B cell (primary cell): ENCODE measurements around the gene FBF1. TPM values are rescaled to one million over a fixed set of nuclear protein-coding genes. Genes with fewer than 3 reads are reported as not detected.

Source experiments
- ATAC-seq: fragments of 200-7000 bp; cut with Tn5 transposase; one replicate; pipeline ENCODE4 v1.10.0; 2021; ENCODE audit warnings: low read depth, mild to moderate bottlenecking, moderate number of reproducible peaks, moderate library complexity
- CTCF ChIA-PET: fragments of 350-600 bp; sonication (Branson Sonifier 250); formaldehyde crosslinking; loops from one replicate; lab custom pipeline; 2021; ENCODE audit warnings: antibody characterized with exemption, inconsistent platforms; lab: Charles Lee
- POLR2A ChIA-PET: fragments of 350-600 bp; sonication (Branson Sonifier 250); formaldehyde crosslinking; loops from one replicate; lab custom pipeline; 2021; ENCODE audit warnings: antibody characterized with exemption; lab: Charles Lee
- DNase-seq: peaks from one replicate; pipeline ENCODE4 v3.0.0; 2013
- H2AFZ ChIP-seq: 2 replicates; pipeline ENCODE4 v1.6.1; 2012; ENCODE audit warnings: mild to moderate bottlenecking, low read depth, low read length; ENCODE audit not compliant: insufficient read depth, poor library complexity, severe bottlenecking
- H3K27ac ChIP-seq, 2 donors: 1 replicate in 1 of 2; 2 replicates in 1 of 2; pipeline ENCODE4 v1.5.1; 2012 to 2013; ENCODE audit warnings: low read length in 2 of 2, mild to moderate bottlenecking in 2 of 2, moderate library complexity in 1 of 2
- H3K27me3 ChIP-seq, 4 experiments: fragments of 200-600 bp in 1 of 4; sonication (generic) in 1 of 4; replicated peaks in 1 of 4; 1 replicate in 2 of 4; 2 replicates in 2 of 4; pipeline versions ENCODE4 v1.6.1 to v1.7.0; 2013 to 2016; ENCODE audit warnings: low read length in 3 of 4, mild to moderate bottlenecking in 2 of 4, mixed read lengths in 1 of 4, moderate library complexity in 1 of 4; ENCODE audit not compliant: insufficient read depth in 4 of 4, control insufficient read depth in 3 of 4; ENCODE audit errors: control extremely low read depth in 1 of 4
- H3K36me3 ChIP-seq, 2 experiments: replicated peaks in 1 of 2; 1 replicate in 1 of 2; 2 replicates in 1 of 2; pipeline versions ENCODE4 v1.6.1 to v1.7.1; 2013; ENCODE audit warnings: low read length in 1 of 2; ENCODE audit not compliant: insufficient read depth in 2 of 2, control insufficient read depth in 1 of 2; ENCODE audit errors: control extremely low read depth in 1 of 2, extremely low read depth in 1 of 2
- H3K4me1 ChIP-seq, 2 donors: fragments of 200-600 bp in 1 of 2; sonication (generic) in 1 of 2; 1 replicate in 1 of 2; 2 replicates in 1 of 2; pipeline versions ENCODE4 v1.5.1 to v1.6.1; 2013 to 2017; ENCODE audit warnings: low read length in 2 of 2; ENCODE audit not compliant: control insufficient read depth in 2 of 2, insufficient read depth in 2 of 2
- H3K4me2 ChIP-seq: replicated peaks from 2 replicates; pipeline ENCODE3; 2012; ENCODE audit warnings: mild to moderate bottlenecking, low read depth, low read length; ENCODE audit not compliant: poor library complexity, severe bottlenecking
- H3K4me3 ChIP-seq, 5 experiments: fragments of 200-600 bp in 1 of 5; sonication (generic) in 1 of 5; 1 replicate in 3 of 5; 2 replicates in 2 of 5; pipeline versions ENCODE4 v1.5.1 to v1.7.0; 2011 to 2016; ENCODE audit warnings: low read length in 4 of 5, mild to moderate bottlenecking in 4 of 5, low read depth in 2 of 5, control low read depth in 1 of 5, moderate library complexity in 1 of 5; ENCODE audit not compliant: insufficient read depth in 1 of 5; ENCODE audit errors: control extremely low read depth in 1 of 5, extremely low read depth in 1 of 5
- H3K79me2 ChIP-seq: fragments of 200-600 bp; sonication (generic); one replicate; pipeline ENCODE4 v1.6.0; 2016; ENCODE audit warnings: low read length; ENCODE audit not compliant: control insufficient read depth, insufficient read depth
- H3K9ac ChIP-seq: fragments of 200-600 bp; sonication (generic); 2 replicates; pipeline ENCODE4 v1.6.1; 2017; ENCODE audit warnings: mild to moderate bottlenecking, low read length, moderate library complexity
- H3K9me3 ChIP-seq, 3 donors: one replicate each; pipeline versions ENCODE4 v1.6.1 to v1.7.1; 2013; ENCODE audit warnings: low read length in 2 of 3; ENCODE audit not compliant: control insufficient read depth in 2 of 3, insufficient read depth in 1 of 3; ENCODE audit errors: control extremely low read depth in 1 of 3
- H4K20me1 ChIP-seq: 2 replicates; pipeline ENCODE4 v1.6.0; 2012; ENCODE audit warnings: mild to moderate bottlenecking, low read length; ENCODE audit not compliant: insufficient read depth, control insufficient read depth, poor library complexity, severe bottlenecking
- H3K27ac Mint-ChIP-seq: one replicate; pipeline ENCODE4 v1.8.0; 2021; ENCODE audit warnings: mixed read lengths
- H3K27me3 Mint-ChIP-seq: one replicate; pipeline ENCODE4 v1.8.0; 2021; ENCODE audit warnings: mixed read lengths
- H3K4me1 Mint-ChIP-seq: one replicate; pipeline ENCODE4 v1.8.0; 2021; ENCODE audit warnings: mixed read lengths
- H3K4me3 Mint-ChIP-seq: one replicate; pipeline ENCODE4 v1.8.0; 2021; ENCODE audit warnings: mixed read lengths
- H3K9me3 Mint-ChIP-seq: one replicate; pipeline ENCODE4 v1.8.0; 2022; ENCODE audit warnings: mixed read lengths; ENCODE audit not compliant: insufficient read depth
- CTCF ChIP-seq: fragments of 200-600 bp; IDR thresholded peaks from one replicate; pipeline ENCODE4 v1.8.0; 2022; ENCODE audit warnings: antibody characterized with exemption, mild to moderate bottlenecking
- EZH2 ChIP-seq: IDR thresholded peaks from 2 replicates; pipeline ENCODE4 v1.6.1; 2012; ENCODE audit warnings: borderline replicate concordance, low read depth, mild to moderate bottlenecking, moderate library complexity, low read length; ENCODE audit not compliant: insufficient read depth, poor library complexity, severe bottlenecking
- WGBS: methylation state at CpG from one replicate; pipeline ENCODE4 v1.1.5; 2013; ENCODE audit warnings: missing lambda C conversion rate; ENCODE audit not compliant: insufficient coverage; 5-methylcytosine and 5-hydroxymethylcytosine counted together
- intact Hi-C: fragments of 100-400 bp; cut with micrococcal nuclease; formaldehyde crosslinking; loops from one replicate; pipeline ENCODE4 v1.10.0; 2022
- polyA plus RNA-seq: library from polyadenylated mRNA; depleted of rRNA; stranded (reverse); fragments of >200 nt; gene quantifications from 2 replicates; pipeline ENCODE4 v1.2.3, GENCODE V29; 2012
- total RNA-seq, 2 donors: library from RNA; stranded (reverse); fragments of 120-200 nt in 1 of 2; gene quantifications; 1 replicate in 1 of 2; 2 replicates in 1 of 2; pipeline versions ENCODE4 v1.2.3 to v1.2.4, GENCODE V29; 2013 to 2022

FBF1 gene
- total and polyA plus RNA-seq, 2 donors (not counting 1 experiment from before 2014, with no cell fraction given), result 21.6 to 31.5 TPM

GRCh38 chr17:75959051-75959838 lies 18.4 kb upstream of the FBF1 start:
- WGBS, result 94% methylated on average over 3 of the region's 8 CpGs
- Histone ChIP-seq H4K20me1 (no peaks in the 10 kb centered on the region), H3K4me1 (peaks cover 0 to 4% of the 10 kb centered on the region in 2 donors), H3K9ac (no peak overlapping the region), H3K4me2 (no peak overlapping the region), H3K27ac (no peak overlapping the region), H3K4me3 (no peak overlapping the region), H3K36me3 (peaks cover 6 to 13% of the 10 kb centered on the region in 2 experiments), H3K27me3 (no peaks in the 10 kb centered on the region), H2AFZ (no peak overlapping the region), H3K79me2 (peaks cover 46% of the 10 kb centered on the region), H3K9me3 (no peaks in the 10 kb centered on the region)
- DNase-seq (no peak), ATAC-seq (no peak)
- intact Hi-C loops, result no loop called here
- ChIA-PET POLR2A (interaction anchor here (0.6 kb wide), 1 partner anchor 13 kb away, joined by 14 read pairs; no protein-coding TSS in a partner anchor), CTCF (no interaction called here)
- no peaks in the 10 kb centered on the region for H3K27me3 Mint-ChIP-seq
- no peak overlapping the region for H3K4me3 Mint-ChIP-seq
- TF ChIP-seq EZH2 (no peak), CTCF (no peak)
- H3K4me1 Mint-ChIP-seq, result peaks cover 3% of the 10 kb centered on the region
- H3K9me3 Mint-ChIP-seq, result no peaks in the 10 kb centered on the region
- H3K27ac Mint-ChIP-seq, result no peak overlapping the region

GRCh38 chr17:75950855-75951554 lies 10.2 kb upstream of the FBF1 start:
- ATAC-seq, result no peak
- Histone ChIP-seq H3K9ac (no peak overlapping the region), H3K27ac (no peak overlapping the region), H2AFZ (no peak overlapping the region), H4K20me1 (no peaks in the 10 kb centered on the region), H3K9me3 (no peaks in the 10 kb centered on the region), H3K4me2 (no peak overlapping the region), H3K36me3 (peaks cover 4 to 66% of the 10 kb centered on the region in 2 experiments), H3K4me3 (no peak overlapping the region), H3K4me1 (no peaks in the 10 kb centered on the region), H3K27me3 (no peaks in the 10 kb centered on the region), H3K79me2 (no peaks in the 10 kb centered on the region)
- Mint-ChIP-seq H3K27ac (no peak overlapping the region), H3K27me3 (no peaks in the 10 kb centered on the region), H3K9me3 (no peaks in the 10 kb centered on the region), H3K4me1 (no peaks in the 10 kb centered on the region), H3K4me3 (no peak overlapping the region)
- CTCF ChIA-PET, result no interaction called here
- no peak for DNase-seq
- POLR2A ChIA-PET, result no interaction called here
- WGBS, result 48% methylated on average over 7 of the region's 8 CpGs
- intact Hi-C loops, result no loop called here
- no peak for TF ChIP-seq CTCF
- no peak for TF ChIP-seq EZH2
